Activated B cell treated with CpG ODN at 0.5 μM for 24 hours (primary cell): ENCODE measurements around the gene PRRC1. TPM values are rescaled to one million over a fixed set of nuclear protein-coding genes. Genes with fewer than 3 reads are reported as not detected.

Experiments used
- ATAC-seq: fragments of 200-7000 bp; cut with Tn5 transposase; one replicate; pipeline ENCODE4 v1.10.0; 2021; ENCODE audit warnings: low read depth, mild to moderate bottlenecking, moderate library complexity
- CTCF ChIA-PET: fragments of 350-600 bp; sonication (Branson Sonifier 250); formaldehyde crosslinking; loops from one replicate; lab custom pipeline; 2021; ENCODE audit warnings: antibody characterized with exemption; lab: Charles Lee
- POLR2A ChIA-PET: fragments of 350-600 bp; sonication (Branson Sonifier 250); formaldehyde crosslinking; loops from one replicate; lab custom pipeline; 2021; ENCODE audit warnings: antibody characterized with exemption; lab: Charles Lee
- DNase-seq: peaks from one replicate; pipeline ENCODE4 v3.0.0; 2022
- H3K27ac Mint-ChIP-seq: one replicate; pipeline ENCODE4 v1.8.0; 2020; ENCODE audit warnings: mixed read lengths
- H3K27me3 Mint-ChIP-seq: one replicate; pipeline ENCODE4 v1.8.0; 2021; ENCODE audit warnings: mixed read lengths
- H3K36me3 Mint-ChIP-seq: one replicate; pipeline ENCODE4 v1.8.0; 2021; ENCODE audit warnings: low read depth, mixed read lengths
- H3K4me1 Mint-ChIP-seq: one replicate; pipeline ENCODE4 v1.8.0; 2021; ENCODE audit warnings: mixed read lengths
- H3K4me3 Mint-ChIP-seq: one replicate; pipeline ENCODE4 v1.8.0; 2020; ENCODE audit warnings: mild to moderate bottlenecking, mixed read lengths
- H3K9me3 Mint-ChIP-seq: one replicate; pipeline ENCODE4 v1.8.0; 2020; ENCODE audit warnings: mixed read lengths
- intact Hi-C: fragments of 100-400 bp; cut with micrococcal nuclease; formaldehyde crosslinking; loops from one replicate; pipeline ENCODE4 v1.15.1; 2024
- total RNA-seq: library from RNA; stranded (reverse); gene quantifications from 2 replicates; pipeline ENCODE4 v1.2.3, GENCODE V29; 2022
- TF ChIP-seq, protein P1 (sequence below): fragments of 200-600 bp; IDR thresholded peaks from one replicate; pipeline ENCODE4 v1.8.0; 2022; ENCODE audit warnings: antibody characterized with exemption, mild to moderate bottlenecking

Gene PRRC1
- total RNA-seq, 1 donor from 2014 or later, result 34.7 TPM

DNA sequence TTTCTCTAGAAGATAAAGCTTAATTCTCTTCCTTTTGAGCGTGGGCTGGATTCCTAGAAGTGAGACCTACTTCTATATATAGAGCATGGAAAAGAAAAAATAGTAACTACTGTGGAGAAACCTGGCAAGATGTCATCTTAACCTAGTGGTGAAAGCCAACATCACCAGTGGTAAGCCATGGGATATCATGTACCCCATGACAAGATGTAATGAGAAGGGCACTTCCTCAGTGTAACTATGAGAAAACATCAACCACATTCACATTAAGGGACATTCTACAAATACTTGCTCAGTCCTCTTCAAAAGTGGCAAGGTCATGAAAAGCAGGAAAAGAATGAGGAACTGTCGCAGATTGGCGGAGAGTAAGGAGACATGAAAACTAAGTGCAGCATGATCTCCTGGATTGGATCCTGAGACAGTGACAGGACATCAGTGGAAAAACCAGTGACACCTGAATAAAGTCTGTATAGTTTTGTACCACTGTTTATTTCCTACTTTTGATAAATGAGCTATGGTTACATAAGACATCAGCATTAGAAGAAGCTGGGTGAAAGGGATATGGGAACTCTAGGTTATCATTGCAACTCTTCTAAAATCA is 65.4 kb downstream of the PRRC1 start:
- intact Hi-C loops, result no loop called here
- no peak for ATAC-seq
- Mint-ChIP-seq H3K36me3 (no peaks in the 10 kb centered on the region), H3K4me3 (no peak overlapping the region), H3K4me1 (peaks cover 5% of the 10 kb centered on the region), H3K27ac (no peak overlapping the region), H3K9me3 (no peaks in the 10 kb centered on the region), H3K27me3 (no peaks in the 10 kb centered on the region)
- ChIA-PET CTCF (no interaction called here), POLR2A (no interaction called here)
- no peak for DNase-seq
- TF ChIP-seq, protein P1, sequence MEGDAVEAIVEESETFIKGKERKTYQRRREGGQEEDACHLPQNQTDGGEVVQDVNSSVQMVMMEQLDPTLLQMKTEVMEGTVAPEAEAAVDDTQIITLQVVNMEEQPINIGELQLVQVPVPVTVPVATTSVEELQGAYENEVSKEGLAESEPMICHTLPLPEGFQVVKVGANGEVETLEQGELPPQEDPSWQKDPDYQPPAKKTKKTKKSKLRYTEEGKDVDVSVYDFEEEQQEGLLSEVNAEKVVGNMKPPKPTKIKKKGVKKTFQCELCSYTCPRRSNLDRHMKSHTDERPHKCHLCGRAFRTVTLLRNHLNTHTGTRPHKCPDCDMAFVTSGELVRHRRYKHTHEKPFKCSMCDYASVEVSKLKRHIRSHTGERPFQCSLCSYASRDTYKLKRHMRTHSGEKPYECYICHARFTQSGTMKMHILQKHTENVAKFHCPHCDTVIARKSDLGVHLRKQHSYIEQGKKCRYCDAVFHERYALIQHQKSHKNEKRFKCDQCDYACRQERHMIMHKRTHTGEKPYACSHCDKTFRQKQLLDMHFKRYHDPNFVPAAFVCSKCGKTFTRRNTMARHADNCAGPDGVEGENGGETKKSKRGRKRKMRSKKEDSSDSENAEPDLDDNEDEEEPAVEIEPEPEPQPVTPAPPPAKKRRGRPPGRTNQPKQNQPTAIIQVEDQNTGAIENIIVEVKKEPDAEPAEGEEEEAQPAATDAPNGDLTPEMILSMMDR, result no peak

DNA sequence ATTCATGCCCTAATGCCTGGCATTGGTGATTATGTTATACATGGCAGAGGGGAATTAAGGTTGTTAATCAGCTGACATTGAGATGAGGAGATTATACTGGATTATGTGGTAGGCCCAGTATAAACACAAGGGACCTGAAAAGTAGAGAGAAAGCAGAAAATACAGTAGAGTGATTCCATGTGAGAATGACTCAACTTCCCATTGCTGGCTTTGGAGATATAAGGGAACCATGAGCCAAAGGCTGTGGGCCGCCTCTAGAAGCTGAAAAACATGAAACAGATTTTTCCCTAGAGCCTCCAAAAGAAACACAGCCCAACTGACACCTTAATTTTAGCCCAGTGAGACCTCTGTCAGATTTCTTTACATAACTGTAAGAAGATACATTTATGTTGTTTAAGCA is 66.4 kb downstream of the PRRC1 start:
- H3K4me3 Mint-ChIP-seq, result no peak overlapping the region
- no peak overlapping the region for H3K27ac Mint-ChIP-seq
- no peaks in the 10 kb centered on the region for H3K9me3 Mint-ChIP-seq
- CTCF ChIA-PET, result no interaction called here
- DNase-seq, result no peak
- H3K36me3 Mint-ChIP-seq, result no peaks in the 10 kb centered on the region
- ATAC-seq, result no peak
- H3K27me3 Mint-ChIP-seq, result peaks cover under 1% of the 10 kb centered on the region
- intact Hi-C loops, result no loop called here
- POLR2A ChIA-PET, result no interaction called here
- TF ChIP-seq, protein P1, result no peak
- H3K4me1 Mint-ChIP-seq, result peaks cover 5% of the 10 kb centered on the region

DNA sequence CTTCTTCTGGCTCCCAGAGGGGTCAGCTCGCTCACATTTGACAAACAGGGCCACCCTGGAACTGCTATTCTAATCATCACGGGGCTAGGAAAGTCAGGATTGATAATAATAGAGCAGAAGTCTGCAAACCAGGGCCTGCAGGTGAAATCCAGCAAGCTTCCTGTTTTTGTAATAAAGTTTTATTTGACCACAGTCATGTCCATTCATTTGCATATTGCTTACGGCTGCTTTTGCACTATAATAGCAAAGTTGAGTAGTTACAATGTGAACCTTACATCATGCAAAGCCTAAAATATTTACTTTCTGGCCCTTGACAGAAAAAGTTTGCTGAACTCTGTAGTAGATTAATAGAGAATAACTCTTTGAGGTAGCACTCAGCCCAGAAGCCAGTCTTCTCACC is 68.2 kb downstream of the PRRC1 start:
- peaks cover 9% of the 10 kb centered on the region for H3K4me1 Mint-ChIP-seq
- peaks cover 4% of the 10 kb centered on the region for H3K27me3 Mint-ChIP-seq
- ChIA-PET POLR2A (no interaction called here), CTCF (interaction anchor here (1.3 kb wide), 1 partner anchor 14 kb away, joined by 3 read pairs; no protein-coding TSS in a partner anchor)
- H3K4me3 Mint-ChIP-seq, result no peak overlapping the region
- H3K36me3 Mint-ChIP-seq, result no peaks in the 10 kb centered on the region
- ATAC-seq (no peak), DNase-seq (no peak)
- no peaks in the 10 kb centered on the region for H3K9me3 Mint-ChIP-seq
- TF ChIP-seq, protein P1, result no peak
- peak overlapping the region; percentile 61 for H3K27ac Mint-ChIP-seq
- intact Hi-C loops, result no loop called here

DNA sequence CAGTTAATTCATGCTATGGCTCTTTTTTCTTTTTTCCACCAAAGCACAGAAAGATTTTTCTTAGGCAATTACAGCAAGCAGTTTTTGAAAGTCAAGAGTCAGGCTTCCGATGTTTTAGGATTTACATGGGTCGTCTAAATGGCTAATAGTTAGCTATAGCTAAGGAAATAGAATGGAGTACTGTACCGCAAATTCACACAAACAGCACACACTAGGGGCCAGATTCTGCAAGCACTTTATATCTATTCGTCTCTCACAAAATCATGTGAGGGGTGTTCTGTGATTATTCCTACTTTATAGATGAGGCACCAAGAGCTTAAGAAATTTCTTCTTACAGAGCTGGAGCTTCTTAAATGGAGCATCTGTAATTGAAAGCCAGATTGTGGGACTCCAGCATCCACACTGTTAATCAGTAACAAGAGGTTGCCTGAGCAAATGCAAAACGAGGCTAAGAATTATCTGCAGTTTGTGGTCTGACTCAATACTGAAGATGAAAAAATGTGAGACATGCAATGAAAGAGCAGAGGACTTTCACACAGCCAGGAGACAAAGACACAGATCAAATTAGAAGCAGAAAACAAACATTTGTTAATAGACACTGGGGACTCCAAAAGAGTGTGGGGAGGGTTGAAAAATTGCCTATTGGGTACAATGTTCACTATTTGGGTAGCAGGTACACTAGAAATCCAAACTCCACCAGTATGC is 68.8 kb downstream of the PRRC1 start:
- ATAC-seq (no peak), DNase-seq (no peak)
- TF ChIP-seq, protein P1, result no peak
- no peak overlapping the region for H3K27ac Mint-ChIP-seq
- no peaks in the 10 kb centered on the region for H3K36me3 Mint-ChIP-seq
- no peak overlapping the region for H3K4me3 Mint-ChIP-seq
- H3K4me1 Mint-ChIP-seq, result peaks cover 9% of the 10 kb centered on the region
- no peaks in the 10 kb centered on the region for H3K9me3 Mint-ChIP-seq
- CTCF ChIA-PET, result interaction anchor here (1.3 kb wide), 1 partner anchor 14 kb away, joined by 3 read pairs; no protein-coding TSS in a partner anchor
- POLR2A ChIA-PET, result no interaction called here
- peaks cover 4% of the 10 kb centered on the region for H3K27me3 Mint-ChIP-seq
- intact Hi-C loops, result no loop called here

DNA sequence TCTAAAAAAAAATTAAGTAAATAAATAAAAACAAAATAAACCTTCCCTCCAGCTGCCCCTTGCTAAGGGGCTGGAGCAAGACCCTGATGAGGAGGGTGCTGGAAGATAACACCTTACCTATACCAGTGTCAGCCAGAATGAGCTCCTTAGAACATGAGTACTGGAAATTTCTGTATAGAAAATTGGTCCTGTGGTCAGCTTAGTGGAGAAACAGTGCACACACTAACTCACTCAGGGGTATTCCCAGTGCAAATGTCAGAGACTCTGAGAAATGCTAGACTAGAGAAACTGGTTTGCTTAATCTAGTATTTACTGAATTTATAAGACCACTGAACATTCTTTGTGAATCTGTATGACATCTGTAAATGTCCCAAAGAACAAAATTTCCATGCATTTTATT is 69.4 kb downstream of the PRRC1 start:
- Mint-ChIP-seq H3K4me3 (no peak overlapping the region), H3K4me1 (peaks cover 9% of the 10 kb centered on the region), H3K9me3 (no peaks in the 10 kb centered on the region), H3K27me3 (peaks cover 4% of the 10 kb centered on the region), H3K36me3 (no peaks in the 10 kb centered on the region), H3K27ac (no peak overlapping the region)
- CTCF ChIA-PET, result no interaction called here
- POLR2A ChIA-PET, result no interaction called here
- ATAC-seq (no peak), DNase-seq (no peak)
- TF ChIP-seq, protein P1, result no peak
- intact Hi-C loops, result no loop called here
